Mucosa of gallbladder (tissue), 1 donor: ENCODE results near the gene DAZ2. TPM values are rescaled to one million over a fixed set of nuclear protein-coding genes. Genes with fewer than 3 reads are reported as not detected.
"Not testable (repeated sequence)": the region's sequence is repeated elsewhere in the genome, so short reads cannot be mapped to it uniquely, and the experiment has no call there.

Experiments used
- DNase-seq: peaks from one replicate; pipeline ENCODE4 v3.0.0-alpha.2; 2020; ENCODE audit warnings: low spot score
- total RNA-seq: library from RNA; stranded (reverse); gene quantifications from one replicate; pipeline ENCODE4 v1.2.1, GENCODE V29; 2021
- donor health status: DM: no; HTN: no; CAD: no.

The DAZ2 gene, protein sequence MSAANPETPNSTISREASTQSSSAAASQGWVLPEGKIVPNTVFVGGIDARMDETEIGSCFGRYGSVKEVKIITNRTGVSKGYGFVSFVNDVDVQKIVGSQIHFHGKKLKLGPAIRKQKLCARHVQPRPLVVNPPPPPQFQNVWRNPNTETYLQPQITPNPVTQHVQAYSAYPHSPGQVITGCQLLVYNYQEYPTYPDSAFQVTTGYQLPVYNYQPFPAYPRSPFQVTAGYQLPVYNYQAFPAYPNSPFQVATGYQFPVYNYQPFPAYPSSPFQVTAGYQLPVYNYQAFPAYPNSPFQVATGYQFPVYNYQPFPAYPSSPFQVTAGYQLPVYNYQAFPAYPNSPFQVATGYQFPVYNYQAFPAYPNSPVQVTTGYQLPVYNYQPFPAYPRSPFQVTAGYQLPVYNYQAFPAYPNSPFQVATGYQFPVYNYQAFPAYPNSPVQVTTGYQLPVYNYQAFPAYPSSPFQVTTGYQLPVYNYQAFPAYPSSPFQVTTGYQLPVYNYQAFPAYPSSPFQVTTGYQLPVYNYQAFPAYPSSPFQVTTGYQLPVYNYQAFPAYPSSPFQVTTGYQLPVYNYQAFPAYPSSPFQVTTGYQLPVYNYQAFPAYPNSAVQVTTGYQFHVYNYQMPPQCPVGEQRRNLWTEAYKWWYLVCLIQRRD
- total RNA-seq, result not detected

DNA sequence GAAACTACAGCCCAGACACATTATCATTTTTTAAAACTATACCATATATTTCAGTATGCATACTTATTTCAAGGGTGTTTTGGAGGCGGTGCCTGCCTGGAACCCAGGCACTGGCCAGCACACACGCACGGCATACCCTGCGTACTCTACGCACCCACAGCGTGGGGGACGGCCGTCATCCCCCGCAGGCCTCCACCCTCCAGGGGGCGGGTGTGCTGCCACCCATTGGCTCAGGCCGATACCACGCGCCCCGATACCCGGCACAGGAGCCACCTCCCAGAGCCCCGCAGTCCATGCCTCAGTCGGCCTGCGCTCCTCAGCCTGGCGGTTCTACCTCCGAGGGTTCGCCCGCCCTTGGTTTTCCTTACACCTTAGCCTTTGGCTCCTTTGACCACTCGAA, at the start of gene DAZ2:
TSS of gene DAZ2 (plus strand) at position 301 of the 400 bp plus-strand sequence. CDS start 208 bp downstream, outside the sequence.
- DNase-seq, result not testable (repeated sequence)

DNA sequence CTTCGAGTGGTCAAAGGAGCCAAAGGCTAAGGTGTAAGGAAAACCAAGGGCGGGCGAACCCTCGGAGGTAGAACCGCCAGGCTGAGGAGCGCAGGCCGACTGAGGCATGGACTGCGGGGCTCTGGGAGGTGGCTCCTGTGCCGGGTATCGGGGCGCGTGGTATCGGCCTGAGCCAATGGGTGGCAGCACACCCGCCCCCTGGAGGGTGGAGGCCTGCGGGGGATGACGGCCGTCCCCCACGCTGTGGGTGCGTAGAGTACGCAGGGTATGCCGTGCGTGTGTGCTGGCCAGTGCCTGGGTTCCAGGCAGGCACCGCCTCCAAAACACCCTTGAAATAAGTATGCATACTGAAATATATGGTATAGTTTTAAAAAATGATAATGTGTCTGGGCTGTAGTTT, 20.4 kb upstream of the DAZ2 start, which contains the start of gene DAZ1:
TSS of gene DAZ1 (minus strand) at position 101 of the 400 bp plus-strand sequence. CDS start 208 bp downstream, outside the sequence.
- DNase-seq, result not testable (repeated sequence)

DNA sequence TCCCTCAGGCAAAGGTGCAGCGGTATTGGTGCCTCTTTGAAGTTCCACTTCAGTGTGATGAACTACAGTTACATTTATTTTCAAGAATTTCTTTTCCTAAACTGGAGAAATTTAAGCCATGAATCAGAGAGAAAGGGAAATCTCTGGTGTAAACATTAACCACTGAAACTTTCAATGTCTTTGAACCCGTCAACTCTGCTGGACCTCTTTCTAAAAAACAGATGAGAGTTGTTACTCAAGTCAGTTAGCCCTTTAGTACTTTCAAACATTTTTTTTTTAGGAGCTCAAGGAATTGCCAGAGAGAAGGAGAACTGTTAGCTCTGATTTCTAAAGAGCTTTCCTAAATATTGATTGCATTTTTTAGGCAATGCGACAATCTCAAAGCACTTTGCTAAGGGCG, 11.9 kb upstream of the DAZ2 start:
- DNase-seq, result not testable (repeated sequence)

DNA sequence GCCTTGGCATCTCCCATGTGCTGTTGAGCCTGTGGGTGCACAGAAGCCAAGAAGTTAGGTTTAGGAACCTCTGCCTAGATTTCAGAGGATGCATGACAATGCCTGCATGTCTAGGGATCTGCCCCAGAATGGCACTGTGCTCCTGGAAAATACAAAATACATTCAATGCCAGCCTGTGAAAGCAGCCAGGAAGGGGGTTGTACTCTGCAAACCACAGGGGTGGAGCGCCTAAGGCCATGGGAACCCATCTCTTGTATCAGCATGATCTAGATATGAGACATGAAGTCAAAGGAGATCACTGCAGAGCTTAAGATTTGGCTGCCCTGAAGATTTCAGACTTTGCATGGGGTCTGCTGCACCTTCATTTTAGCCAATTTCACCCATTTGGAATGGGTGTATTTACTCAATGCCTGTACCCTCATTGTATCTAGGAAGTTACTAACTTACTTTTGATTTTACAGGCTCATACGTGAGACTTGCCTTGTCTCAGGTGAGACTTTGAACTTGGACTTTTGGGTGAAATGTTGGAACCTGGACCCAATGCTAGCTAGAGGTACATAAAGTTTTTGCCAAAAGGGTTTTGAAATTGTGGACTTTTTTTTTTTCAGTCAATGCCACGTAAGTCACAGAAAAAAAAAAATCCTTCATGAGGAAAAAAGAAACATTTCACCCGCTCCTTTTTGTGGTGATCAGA, 9.4 kb upstream of the DAZ2 start:
- DNase-seq, result not testable (repeated sequence)

DNA sequence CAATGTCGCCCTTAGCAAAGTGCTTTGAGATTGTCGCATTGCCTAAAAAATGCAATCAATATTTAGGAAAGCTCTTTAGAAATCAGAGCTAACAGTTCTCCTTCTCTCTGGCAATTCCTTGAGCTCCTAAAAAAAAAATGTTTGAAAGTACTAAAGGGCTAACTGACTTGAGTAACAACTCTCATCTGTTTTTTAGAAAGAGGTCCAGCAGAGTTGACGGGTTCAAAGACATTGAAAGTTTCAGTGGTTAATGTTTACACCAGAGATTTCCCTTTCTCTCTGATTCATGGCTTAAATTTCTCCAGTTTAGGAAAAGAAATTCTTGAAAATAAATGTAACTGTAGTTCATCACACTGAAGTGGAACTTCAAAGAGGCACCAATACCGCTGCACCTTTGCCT, 8.7 kb upstream of the DAZ2 start:
- not testable (repeated sequence) for DNase-seq

Other genes with a start within 250 kb of the DAZ2 start
- not detected for gene BPY2, start 235.3 kb upstream of the DAZ2 start, total RNA-seq
- not detected for gene DAZ1, start 20.5 kb upstream of the DAZ2 start, total RNA-seq